ENCODE results near the gene DHX38. TPM values are rescaled to one million over a fixed set of nuclear protein-coding genes. Genes with fewer than 3 reads are reported as not detected.

The DHX38 gene
- total RNA-seq, 3 donors from 2014 or later, result 50.2 to 60.6 (median 53.7) TPM

GRCh38 chr16:72108353-72109102 lies 14.9 kb downstream of the DHX38 start:
- intact Hi-C loops (cut with DNase I; ENCODE audit: low total_unique reads), result no loop called here
- DNase-seq (ENCODE audit: low spot score in 2 of 2), result no peak
- peaks cover 52% of the 10 kb centered on the region for H3K36me3 ChIP-seq

DNA sequence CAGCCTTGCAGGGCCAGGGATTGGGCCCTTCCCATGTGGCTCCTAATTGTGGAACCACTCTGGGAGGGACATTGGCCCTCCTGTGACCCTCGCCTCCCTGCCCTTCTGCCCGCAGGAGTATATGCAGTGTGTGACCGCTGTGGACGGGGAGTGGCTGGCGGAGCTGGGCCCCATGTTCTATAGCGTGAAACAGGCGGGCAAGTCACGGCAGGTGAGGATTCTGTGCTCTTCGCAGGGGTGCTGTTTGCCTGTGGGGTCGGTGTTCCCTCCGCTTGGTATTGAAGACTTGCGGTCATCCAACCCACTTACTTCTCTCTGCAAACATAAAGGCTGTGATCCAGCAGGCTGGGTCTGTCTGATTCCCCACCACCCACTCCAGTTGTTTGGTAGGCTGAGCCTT lies 15.7 kb downstream of the DHX38 start:
- TF ChIP-seq CTCF (IDR thresholded peaks at IDR 0.05) (no peak), POLR2AphosphoS5 (IDR thresholded peaks at IDR 0.05) (no peak), POLR2A (IDR thresholded peaks at IDR 0.05) (no peak)
- Histone ChIP-seq H3K4me3 (no peak overlapping the region), H3K27me3 (no peaks in the 10 kb centered on the region), H3K9me3 (no peaks in the 10 kb centered on the region), H3K4me1 (no peaks in the 10 kb centered on the region), H3K27ac (no peak overlapping the region), H3K36me3 (peaks cover 46% of the 10 kb centered on the region)
- intact Hi-C loops (cut with DNase I; ENCODE audit: low total_unique reads), result no loop called here
- DNase-seq (ENCODE audit: low spot score in 2 of 2), result no peak

More at GRCh38 chr16:72108353-72109102, 14.9 kb downstream of the DHX38 start:
- TF ChIP-seq POLR2A (IDR thresholded peaks at IDR 0.05) (no peak), POLR2AphosphoS5 (IDR thresholded peaks at IDR 0.05) (no peak), CTCF (IDR thresholded peaks at IDR 0.05) (no peak)
- Histone ChIP-seq H3K27me3 (no peaks in the 10 kb centered on the region), H3K4me1 (no peaks in the 10 kb centered on the region), H3K27ac (no peak overlapping the region), H3K9me3 (no peaks in the 10 kb centered on the region), H3K4me3 (no peak overlapping the region)

- Histone ChIP-seq H3K27me3 (no peaks in the 10 kb centered on the region), H3K36me3 (peaks cover 41% of the 10 kb centered on the region), H3K4me1 (no peaks in the 10 kb centered on the region), H3K4me3 (no peak overlapping the region), H3K27ac (no peak overlapping the region), H3K9me3 (no peaks in the 10 kb centered on the region)
- no peak for TF ChIP-seq POLR2AphosphoS5 (IDR thresholded peaks at IDR 0.05)
- no peak for TF ChIP-seq CTCF (IDR thresholded peaks at IDR 0.05)
- TF ChIP-seq POLR2A (IDR thresholded peaks at IDR 0.05), result no peak
- intact Hi-C loops (cut with DNase I; ENCODE audit: low total_unique reads), result no loop called here
- DNase-seq (ENCODE audit: low spot score in 2 of 2), result no peak
Observed at GRCh38 chr16:72109966-72110530, 16.4 kb downstream of the DHX38 start.

- Histone ChIP-seq H3K4me1 (no peaks in the 10 kb centered on the region), H3K36me3 (peaks cover 32% of the 10 kb centered on the region), H3K27me3 (no peaks in the 10 kb centered on the region), H3K27ac (no peak overlapping the region), H3K9me3 (no peaks in the 10 kb centered on the region), H3K4me3 (no peak overlapping the region)
- intact Hi-C loops (cut with DNase I; ENCODE audit: low total_unique reads), result no loop called here
- peak in 1 of 2 donors; percentile 35 for DNase-seq (ENCODE audit: low spot score in 2 of 2)
- TF ChIP-seq POLR2AphosphoS5 (IDR thresholded peaks at IDR 0.05) (no peak), POLR2A (IDR thresholded peaks at IDR 0.05) (no peak), CTCF (IDR thresholded peaks at IDR 0.05) (no peak)
Observed at GRCh38 chr16:72110662-72111615, 17.3 kb downstream of the DHX38 start.

Data from breast epithelium (tissue), 4 donors.